ENCODE measurements around the gene CAV2. TPM values are rescaled to one million over a fixed set of nuclear protein-coding genes. Genes with fewer than 3 reads are reported as not detected.
A peak's percentile ranks its signal among the peaks of the same experiment; 100 is the strongest.

The CAV2 gene
- total RNA-seq, 1 donor from 2014 or later: 239 TPM

- intact Hi-C loops (cut with DNase I): no loop called here
- ATAC-seq (no peak), DNase-seq (ENCODE audit: missing footprints) (no peak)
Measured at GRCh38 chr7:116532102-116532688, 32.7 kb downstream of the CAV2 start.

- DNase-seq (ENCODE audit: missing footprints) (no peak), ATAC-seq (peak; percentile 66)
- intact Hi-C loops (cut with DNase I): no loop called here
Measured at GRCh38 chr7:116534790-116535189, 35.3 kb downstream of the CAV2 start.

GRCh38 chr7:116535416-116535815 lies 35.9 kb downstream of the CAV2 start:
- intact Hi-C loops (cut with DNase I): no loop called here
- ATAC-seq (no peak), DNase-seq (ENCODE audit: missing footprints) (no peak)

- intact Hi-C loops (cut with DNase I): no loop called here
Measured at GRCh38 chr7:116538138-116538537, 38.6 kb downstream of the CAV2 start.

GRCh38 chr7:116539879-116540278 lies 40.3 kb downstream of the CAV2 start:
- DNase-seq (ENCODE audit: missing footprints) (no peak), ATAC-seq (no peak)
- intact Hi-C loops (cut with DNase I): no loop called here

More at GRCh38 chr7:116538138-116538537, 38.6 kb downstream of the CAV2 start:
- ATAC-seq (no peak), DNase-seq (ENCODE audit: missing footprints) (no peak)

- DNase-seq (ENCODE audit: missing footprints) (no peak), ATAC-seq (no peak)
- intact Hi-C loops (cut with DNase I): no loop called here
Measured at GRCh38 chr7:116540743-116541142, 41.2 kb downstream of the CAV2 start.

GRCh38 chr7:116541951-116542350 lies 42.4 kb downstream of the CAV2 start:
- DNase-seq (ENCODE audit: missing footprints): no peak
- intact Hi-C loops (cut with DNase I): no loop called here
- no peak for ATAC-seq

- no peak for ATAC-seq
- intact Hi-C loops (cut with DNase I): no loop called here
- no peak for DNase-seq (ENCODE audit: missing footprints)
Measured at GRCh38 chr7:116542618-116543017, 43.1 kb downstream of the CAV2 start.

GRCh38 chr7:116543664-116544063 lies 44.1 kb downstream of the CAV2 start:
- intact Hi-C loops (cut with DNase I): no loop called here
- no peak for ATAC-seq
- no peak for DNase-seq (ENCODE audit: missing footprints)

GRCh38 chr7:116544487-116544886 lies 44.9 kb downstream of the CAV2 start:
- DNase-seq (ENCODE audit: missing footprints) (no peak), ATAC-seq (no peak)
- intact Hi-C loops (cut with DNase I): no loop called here

GRCh38 chr7:116545411-116545993 lies 46.0 kb downstream of the CAV2 start:
- DNase-seq (ENCODE audit: missing footprints): no peak
- no peak for ATAC-seq
- intact Hi-C loops (cut with DNase I): loop anchor here (5.0 kb wide), 1 partner anchor 37 kb away; no protein-coding TSS in a partner anchor

GRCh38 chr7:116546054-116546453 lies 46.5 kb downstream of the CAV2 start:
- intact Hi-C loops (cut with DNase I): loop anchor here (5.0 kb wide), 1 partner anchor 36 kb away; no protein-coding TSS in a partner anchor
- ATAC-seq (peak; percentile 78), DNase-seq (ENCODE audit: missing footprints) (no peak)

- no peak for ATAC-seq
- intact Hi-C loops (cut with DNase I): loop anchor here (5.0 kb wide), 1 partner anchor 35 kb away; no protein-coding TSS in a partner anchor
- DNase-seq (ENCODE audit: missing footprints): no peak
Measured at GRCh38 chr7:116546916-116547315, 47.4 kb downstream of the CAV2 start.

GRCh38 chr7:116547347-116547746 lies 47.8 kb downstream of the CAV2 start:
- ATAC-seq: no peak

GRCh38 chr7:116548506-116548905 lies 49.0 kb downstream of the CAV2 start:
- ATAC-seq (no peak), DNase-seq (ENCODE audit: missing footprints) (no peak)
- intact Hi-C loops (cut with DNase I): loop anchor here (5.0 kb wide), 1 partner anchor 34 kb away; no protein-coding TSS in a partner anchor

More at GRCh38 chr7:116547347-116547746, 47.8 kb downstream of the CAV2 start:
- intact Hi-C loops (cut with DNase I): loop anchor here (5.0 kb wide), 1 partner anchor 35 kb away; no protein-coding TSS in a partner anchor
- no peak for DNase-seq (ENCODE audit: missing footprints)

GRCh38 chr7:116549370-116549769 lies 49.8 kb downstream of the CAV2 start:
- ATAC-seq: no peak
- no peak for DNase-seq (ENCODE audit: missing footprints)
- intact Hi-C loops (cut with DNase I): loop anchor here (5.0 kb wide), 1 partner anchor 33 kb away; no protein-coding TSS in a partner anchor

GRCh38 chr7:116551692-116552091 lies 52.2 kb downstream of the CAV2 start:
- ATAC-seq (no peak), DNase-seq (ENCODE audit: missing footprints) (no peak)
- intact Hi-C loops (cut with DNase I): no loop called here

GRCh38 chr7:116552602-116553001 lies 53.1 kb downstream of the CAV2 start:
- intact Hi-C loops (cut with DNase I): no loop called here
- ATAC-seq (no peak), DNase-seq (ENCODE audit: missing footprints) (no peak)

GRCh38 chr7:116553168-116553964 lies 53.8 kb downstream of the CAV2 start:
- intact Hi-C loops (cut with DNase I): no loop called here
- DNase-seq (ENCODE audit: missing footprints) (no peak), ATAC-seq (no peak)

GRCh38 chr7:116554436-116554835 lies 54.9 kb downstream of the CAV2 start:
- DNase-seq (ENCODE audit: missing footprints): no peak
- peak; percentile 29 for ATAC-seq
- intact Hi-C loops (cut with DNase I): no loop called here
